GM19455 (cell line): ENCODE data around the gene RTP5.
"Not testable (repeated sequence)": the region's sequence is repeated elsewhere in the genome, so short reads cannot be mapped to it uniquely, and the experiment has no call there.

Source experiments
- ATAC-seq: cut with Tn5 transposase; IDR thresholded peaks from one replicate; pipeline ENCODE4 v1.9.1; 2021; ENCODE audit not compliant: unreplicated experiment

Gene RTP5

DNA sequence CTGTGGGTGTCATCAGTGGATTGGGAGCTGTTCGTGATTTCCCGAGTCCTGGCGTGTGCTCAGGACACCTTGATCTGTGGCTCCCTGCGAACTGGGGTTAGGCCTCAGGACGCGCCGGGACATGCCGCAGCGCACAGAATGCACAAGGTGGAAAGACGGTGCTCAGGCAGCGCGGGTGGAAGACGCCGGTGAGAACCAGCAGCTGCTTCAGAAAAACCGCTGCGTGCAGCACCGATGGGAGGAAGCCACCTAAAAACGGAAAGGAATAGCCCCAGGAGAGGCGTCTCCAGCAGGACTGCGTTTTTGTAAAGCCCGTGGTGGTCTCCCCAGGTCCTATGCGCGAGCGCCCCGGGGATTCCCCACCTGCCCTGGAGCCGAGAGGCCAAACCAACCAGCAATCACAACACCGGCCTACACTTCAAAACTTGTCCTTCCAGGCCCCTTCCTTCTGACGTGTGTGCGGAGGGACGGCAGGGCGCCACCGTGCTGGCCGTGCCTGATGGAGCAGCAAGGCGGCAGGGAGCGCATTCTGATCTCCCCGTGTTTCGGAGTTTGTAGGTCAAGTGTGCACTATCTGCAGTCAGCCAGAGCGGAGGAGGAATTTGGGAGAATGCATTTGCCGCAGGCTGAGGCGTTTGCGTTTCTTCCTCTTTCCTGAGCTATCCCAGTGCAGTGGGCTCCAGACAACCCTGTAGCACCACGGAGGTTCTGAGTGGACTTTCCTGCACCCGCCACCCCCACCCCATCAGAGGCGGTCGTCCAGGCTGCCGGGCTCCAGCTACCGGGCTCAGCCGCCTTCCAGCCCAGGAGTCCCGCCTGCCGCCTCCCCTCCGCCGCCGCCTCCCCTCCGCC is 32.2 kb downstream of the RTP5 start:
- no peak for ATAC-seq

DNA sequence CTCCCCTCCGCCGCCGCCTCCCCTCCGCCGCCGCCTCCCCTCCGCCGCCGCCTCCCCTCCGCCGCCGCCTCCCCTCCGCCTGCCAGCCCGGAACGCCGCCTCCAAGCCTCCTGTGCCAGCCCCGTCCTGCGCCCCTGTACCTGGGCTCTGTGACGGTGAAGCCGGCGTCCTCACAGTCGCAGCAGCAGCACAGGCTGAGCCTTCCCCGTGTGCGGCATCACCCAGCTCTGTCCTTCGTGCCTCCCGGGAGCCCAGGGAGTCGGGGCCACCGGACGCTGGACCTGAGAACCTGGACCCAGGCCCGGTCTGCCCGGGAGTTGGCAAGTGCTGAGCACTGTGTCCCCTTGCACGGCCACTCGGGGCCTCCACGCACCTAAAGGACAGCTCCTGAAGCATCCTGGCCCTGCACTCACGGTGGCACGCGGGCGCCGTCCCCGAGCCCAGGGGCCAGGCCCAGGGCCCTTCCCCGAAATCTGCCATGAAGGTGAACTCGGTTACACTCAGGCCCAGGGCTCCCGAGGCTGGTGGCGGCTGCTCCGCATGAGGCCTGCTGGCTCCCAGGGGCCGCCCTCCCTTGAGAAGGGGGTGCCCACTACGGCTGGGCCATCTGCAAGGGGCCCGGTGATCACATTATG is 32.9 kb downstream of the RTP5 start:
- no peak for ATAC-seq

DNA sequence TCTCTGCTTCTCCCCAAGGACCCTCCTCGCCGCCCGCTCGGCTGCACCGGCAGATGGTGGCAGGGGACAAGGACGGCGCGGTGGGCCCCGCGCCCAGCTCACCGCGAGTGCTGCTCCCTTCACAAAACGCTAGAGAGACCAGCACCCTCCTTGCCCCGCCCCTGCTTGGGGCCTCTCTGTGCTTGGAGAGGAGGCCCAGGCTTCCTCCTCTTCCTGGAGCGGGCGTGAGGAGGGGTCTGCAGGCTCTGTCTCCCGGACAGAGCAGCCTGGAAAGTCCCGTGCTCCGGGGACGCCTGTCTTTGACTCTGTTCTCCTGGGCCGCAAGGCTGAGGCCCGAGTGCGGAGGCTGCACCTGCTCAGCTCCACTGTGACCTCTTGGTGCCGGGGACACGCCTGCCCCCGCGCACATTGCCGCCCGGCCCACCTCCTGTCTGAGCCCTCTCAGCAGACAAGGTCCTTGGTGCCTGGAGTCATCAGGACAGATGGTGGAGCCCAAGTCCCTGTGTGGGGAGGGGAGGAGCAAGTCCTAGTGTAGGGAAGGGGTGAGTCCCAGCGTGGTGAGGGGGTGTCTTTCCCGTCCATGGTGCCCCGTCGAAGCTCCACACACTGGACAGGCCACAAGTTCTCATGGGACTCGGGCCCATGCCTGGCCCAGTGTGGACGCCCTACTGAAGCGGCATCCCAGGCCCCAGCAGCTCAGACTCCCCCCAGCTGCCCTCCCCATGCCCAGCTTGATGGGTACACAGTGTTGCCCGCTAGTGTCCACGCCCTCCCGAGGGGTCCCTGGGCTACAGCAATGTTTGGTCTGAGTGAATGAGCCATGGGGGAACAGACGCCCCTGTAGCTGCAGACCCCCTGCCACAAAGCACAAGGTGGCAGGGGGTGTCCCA is 33.8 kb downstream of the RTP5 start:
- no peak for ATAC-seq

DNA sequence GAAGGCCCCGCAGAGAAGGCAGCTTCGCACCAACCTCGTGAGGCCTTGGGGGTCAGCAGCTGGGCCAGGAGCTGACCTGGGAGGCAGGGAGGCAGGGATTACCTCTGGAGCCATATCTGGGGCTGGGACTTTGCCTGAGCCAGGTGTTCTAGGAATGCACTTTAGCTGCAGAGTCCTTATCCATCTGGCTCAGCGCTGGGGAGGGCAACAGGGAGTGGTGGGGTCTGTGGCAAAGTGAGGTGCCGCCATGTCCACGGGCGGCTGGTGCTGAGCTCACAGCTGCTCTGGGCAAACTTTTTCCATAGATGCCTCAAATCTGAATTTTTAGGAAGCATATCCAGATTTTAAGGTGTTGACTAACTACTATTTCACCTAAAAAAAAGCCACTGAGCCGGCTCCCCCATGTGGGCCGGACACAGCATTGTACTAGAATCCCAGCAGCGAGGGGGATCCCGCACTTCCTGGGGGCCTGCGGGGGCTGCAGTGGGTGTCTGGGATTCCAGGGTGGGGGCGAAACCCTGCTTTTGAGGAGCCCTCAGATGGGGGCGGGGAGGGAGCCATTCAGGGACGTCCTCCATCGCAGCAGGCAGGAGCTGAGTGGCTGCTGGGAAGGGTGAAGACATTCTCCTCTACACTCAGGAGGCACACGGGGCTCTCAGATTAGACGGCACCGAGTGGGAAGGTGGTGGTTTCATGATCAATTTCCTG is 34.6 kb downstream of the RTP5 start:
- ATAC-seq = no peak

DNA sequence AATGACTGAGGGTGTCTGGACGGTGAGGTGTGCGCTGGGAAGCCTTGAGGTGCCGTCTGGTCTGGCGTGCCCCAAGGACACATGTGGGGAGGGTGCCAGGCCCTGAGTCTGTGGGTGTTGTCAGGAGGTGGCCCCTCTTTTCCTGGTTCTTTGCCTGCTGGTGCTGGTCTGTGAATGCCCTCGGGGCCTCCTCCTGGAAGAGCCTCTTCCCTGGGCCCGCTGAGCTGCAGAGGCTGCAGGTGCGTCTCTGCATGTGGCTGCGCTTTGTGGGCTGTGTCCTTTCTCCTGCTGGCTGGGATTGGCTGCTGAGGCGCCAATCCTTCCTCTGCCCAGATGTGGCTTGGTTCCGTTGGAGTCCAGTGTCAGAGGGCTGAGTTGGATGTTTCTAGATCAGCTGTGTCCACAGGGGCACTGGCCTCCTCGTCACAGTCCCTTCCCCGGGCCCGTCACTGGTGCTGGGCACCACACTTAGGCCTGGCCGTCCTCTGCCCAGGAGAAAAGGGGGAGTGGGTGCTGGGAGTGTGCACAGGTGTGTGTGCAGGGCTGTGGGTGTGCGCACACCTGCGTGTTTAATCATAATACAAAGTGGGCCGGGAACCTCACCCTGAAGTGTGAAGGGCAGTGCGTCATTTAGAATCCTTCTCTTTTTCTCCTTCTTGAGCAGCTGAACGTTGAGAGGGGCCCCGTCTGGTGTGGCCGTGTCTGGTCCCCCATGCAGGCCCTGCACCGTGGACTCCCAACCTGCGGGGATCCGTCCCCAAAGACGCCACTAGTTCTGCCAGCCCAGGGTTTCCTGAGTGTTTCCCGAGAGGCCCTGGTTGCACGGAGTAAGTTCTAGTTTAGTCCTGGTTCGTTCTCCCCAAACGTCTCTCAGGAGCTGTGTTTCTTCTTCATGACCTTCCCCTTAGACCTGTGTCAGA is 35.5 kb downstream of the RTP5 start:
- no peak for ATAC-seq

DNA sequence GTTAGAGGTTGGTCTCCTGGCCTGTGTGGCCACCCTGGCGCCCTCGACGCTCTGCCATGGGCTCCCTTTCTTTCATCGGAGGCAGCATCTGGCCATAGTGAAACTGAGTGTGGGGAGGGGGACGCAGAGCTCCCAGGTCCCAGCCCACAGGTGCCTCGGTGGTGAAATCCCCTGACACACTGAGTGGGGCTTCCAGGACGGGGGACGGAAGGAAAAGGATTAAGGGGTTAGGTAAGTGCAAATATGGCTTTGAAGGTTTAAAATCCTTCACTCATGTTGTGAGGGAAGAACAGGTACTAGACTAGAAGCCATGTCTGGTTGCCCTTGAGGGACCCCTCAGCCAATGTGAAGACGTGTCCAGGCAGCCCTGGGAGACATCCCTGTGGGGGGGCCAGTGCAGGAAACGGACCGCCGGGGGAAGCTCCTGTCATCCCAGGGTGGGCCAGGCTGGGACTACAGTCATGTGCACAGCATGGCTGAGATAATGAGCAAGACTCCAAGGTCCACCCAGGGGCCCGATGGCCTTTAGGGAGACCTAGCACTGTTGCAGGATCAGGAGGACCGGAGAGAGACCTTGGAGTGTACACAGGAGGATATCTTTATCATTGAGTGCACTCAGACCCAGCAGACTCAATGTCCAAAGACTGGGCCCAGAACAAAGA is 36.3 kb downstream of the RTP5 start:
- ATAC-seq = no peak

DNA sequence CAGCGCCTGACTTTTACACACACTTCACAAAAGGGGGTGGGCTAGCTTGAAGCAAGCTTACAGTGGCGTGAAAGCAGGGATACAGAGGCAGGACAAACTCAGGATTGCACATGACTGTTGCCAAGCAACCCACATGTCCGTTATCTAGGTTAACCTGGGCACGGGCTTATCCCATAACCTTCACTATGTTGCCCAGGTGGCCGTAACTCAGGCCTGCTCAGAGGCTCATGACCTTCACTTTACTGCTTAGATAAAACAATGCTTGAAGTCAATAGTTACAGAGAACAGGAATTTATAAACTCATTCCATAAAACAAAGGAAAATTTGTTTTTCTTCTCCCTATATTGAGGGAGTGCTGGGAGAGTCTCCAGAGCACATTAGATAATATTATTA is 36.8 kb downstream of the RTP5 start:
- not testable (repeated sequence) for ATAC-seq

DNA sequence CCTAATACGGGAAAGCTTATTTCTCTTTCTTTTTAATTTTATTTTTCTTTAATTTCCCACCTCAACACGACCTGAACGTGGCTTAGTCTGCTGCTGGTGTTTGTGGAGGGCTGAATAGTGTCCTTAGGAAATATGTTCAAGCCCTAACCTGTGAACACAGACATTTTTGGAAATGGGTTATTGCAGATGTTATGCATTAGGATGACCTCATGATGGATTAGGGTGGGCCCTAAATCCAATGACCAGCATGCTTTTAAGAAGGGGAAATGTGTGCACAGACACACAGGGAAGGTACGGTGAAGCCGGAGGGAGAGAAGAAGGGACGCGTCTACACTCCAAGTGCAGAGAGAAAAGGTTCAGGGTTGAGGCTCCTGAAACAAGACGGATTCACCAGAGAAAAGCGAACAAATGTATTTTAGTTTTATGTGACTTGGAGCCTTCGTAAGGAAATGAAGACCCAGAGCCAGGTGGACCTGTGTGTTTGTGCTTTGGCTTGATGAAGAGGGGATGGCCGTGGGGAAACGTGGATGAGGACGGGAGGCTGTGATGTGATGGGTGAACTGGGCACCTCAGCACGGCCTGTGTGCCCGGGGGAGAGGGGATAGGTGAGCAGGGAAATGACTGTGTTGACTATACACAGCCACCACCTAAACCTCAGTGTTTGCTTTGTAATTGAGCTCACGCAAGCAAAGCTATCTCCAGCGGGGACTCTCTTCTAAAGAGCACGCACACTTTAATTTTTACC is 37.5 kb downstream of the RTP5 start:
- ATAC-seq = no peak

DNA sequence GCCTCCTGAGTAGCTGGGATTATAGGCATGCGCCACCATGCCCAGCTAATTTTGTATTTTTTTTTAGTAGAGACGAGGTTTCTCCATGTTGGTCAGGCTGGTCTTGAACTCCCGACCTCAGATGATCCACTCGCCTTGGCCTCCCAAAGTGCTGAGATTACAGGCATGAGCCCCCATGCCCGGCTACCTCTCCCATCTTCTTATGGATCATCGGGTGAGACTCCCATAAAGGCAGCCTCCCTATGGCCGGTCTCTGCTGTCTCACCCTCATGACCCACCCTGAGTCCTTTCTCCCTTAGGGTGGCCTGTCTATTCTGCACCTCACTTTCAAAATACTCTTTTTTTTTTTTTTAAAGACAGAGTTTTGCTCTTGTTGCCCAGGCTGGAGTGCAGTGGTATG is 38.3 kb downstream of the RTP5 start:
- ATAC-seq = not testable (repeated sequence)

DNA sequence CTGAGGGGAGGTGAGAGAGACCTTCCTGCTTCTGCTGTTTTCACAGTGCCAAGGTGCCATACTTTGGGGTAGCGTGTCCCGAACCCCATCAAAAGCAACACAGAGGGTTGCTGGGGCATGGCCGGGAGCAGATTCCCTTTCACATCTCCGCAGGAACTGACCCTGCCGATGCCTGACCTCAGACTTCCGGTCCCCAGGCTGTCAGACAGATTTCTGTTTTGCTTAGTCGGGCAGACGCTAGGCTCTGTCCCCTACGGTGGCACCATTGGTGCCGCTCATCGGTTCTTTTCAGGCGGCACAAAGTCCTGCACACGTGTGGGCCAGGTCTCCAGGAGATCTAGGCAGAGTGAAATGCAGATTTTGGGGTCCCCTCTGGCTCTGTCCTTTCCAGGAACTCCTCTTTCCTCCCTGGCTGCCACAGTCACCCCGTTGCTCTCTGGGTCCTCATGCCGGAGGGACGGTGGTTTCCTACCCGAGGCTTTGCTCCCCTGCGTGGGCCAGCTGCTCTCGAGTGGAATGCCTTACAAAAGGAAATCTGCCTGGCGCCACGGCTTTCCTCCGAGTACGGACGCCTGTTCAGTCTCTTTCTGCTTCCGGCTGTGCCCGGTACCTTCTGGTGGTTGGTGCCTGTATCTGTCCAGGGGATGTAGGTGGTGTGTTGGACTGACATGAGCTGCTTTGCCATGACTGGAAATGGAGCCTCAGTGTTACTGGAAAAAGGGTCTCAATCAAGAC is 39.3 kb downstream of the RTP5 start:
- ATAC-seq = no peak

DNA sequence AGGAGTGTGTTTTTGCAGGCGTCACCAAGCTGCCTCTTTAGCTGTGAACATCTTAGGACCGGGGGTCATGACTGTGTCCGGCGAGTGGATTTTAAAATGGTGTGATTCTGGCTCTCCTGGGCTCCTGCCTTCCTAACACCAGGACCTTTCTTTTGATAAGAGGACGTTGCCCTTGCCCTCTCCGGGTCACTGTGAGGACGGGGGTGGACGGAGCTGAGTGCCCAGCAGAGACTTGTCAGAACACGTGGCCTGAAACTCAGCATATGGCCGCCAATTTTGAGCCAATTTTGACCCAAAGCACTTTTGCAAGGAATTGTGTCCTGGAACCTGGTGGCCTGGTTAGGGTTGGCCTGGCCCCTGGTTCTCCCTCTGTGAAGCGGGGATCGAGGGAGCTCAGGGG is 40.2 kb downstream of the RTP5 start:
- ATAC-seq = no peak

DNA sequence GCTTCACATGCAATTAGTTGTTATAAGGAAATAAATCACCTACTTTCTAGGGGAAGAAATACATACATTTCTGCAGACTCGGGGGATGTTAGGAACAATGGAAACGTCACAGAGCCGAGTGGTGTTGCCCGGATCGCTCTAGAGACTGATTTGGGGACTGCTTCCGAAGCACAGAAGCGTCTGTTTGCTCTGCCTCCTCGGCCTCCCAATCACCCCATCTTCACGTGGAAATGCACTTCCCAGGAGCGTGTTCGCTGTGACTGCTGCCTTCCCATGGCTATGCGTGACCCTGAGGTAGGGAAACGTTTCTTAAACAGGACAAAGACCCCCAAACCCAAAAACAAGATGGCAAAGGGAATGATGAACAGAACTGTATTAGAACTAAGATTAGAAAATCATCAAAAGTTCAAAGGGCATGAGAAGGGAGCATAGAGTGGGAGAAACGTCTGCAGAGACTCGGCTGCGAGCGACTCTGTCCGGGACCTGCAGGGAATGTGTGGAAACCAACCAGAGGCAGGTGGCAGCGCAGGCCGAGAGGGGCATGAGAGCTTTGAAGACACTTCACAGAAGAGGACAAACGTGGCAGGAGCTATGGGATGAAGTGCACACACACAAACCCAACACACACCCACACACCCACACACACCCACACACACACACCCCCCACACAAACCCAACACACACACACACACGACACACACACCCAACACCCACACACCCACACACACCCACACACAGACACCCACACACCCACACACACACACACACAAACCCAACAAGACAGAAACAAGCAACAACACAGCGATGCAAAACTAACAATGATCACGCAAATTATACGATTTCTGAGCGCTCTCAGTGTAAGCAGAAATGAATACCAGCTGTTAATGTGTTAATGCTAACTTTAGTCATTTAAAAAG is 41.3 kb downstream of the RTP5 start:
- ATAC-seq = no peak

DNA sequence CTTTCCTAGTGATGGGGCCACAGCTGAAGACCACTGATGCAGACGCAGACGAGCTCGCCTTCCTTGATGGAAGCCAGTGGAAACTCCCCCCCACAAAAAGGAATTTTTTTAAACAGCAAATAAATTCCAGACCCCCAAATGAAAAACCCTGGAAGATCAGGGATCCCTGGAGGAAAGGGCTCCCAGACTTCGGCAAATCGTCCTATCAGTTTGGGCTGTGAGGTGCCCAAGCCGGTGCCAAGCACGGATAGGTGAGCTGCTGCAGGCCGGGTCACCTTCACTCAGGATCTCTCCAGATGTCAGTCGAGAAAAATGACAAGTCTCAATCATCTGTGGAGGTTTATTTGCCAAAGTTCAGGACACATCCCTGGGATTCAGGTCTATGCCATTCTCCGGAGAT is 42.0 kb downstream of the RTP5 start:
- no peak for ATAC-seq

DNA sequence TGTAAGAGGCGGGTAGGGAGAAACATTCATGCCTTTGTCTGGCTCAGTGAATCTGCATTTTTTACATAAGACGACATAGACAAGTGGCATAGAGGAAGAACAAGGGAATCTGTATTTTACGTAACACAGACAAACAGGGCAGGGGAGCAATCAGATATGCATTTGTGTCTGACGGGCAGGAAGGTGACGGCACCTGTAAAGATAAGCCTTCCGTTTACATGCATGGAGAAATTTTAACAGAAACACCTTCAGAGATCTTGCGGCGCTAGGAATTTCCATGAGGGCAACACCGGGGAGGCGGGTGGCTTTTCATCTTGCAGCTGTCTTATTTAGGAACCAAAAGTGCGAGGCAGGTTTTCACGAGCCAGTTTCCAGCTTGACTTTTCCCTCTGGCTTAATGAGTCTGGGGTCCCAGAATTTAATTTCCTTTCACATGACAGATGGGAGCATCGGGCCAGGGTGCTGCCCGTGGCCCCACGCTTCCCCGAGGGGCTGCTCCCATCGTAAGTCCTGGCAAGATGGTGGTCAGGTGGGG is 42.6 kb downstream of the RTP5 start:
- ATAC-seq = no peak

DNA sequence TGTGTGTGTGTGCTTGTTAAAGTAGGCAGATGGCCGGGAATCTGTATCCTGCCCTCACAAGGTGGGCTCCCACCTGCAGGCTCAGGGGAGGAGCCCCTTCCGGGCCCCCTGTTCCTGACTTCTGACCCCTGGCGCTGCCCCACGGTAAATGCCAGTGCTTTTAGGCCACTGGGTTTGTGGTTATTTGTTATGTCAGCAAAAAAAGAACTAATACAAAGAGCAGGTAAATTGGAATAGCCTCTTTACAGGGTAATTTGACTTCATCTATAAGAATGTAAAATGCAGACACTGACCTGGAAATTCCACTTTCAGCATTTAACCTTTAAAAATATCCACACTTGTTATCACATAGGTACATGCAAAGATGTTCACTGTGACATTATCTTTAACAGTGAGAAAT is 44.2 kb downstream of the RTP5 start:
- ATAC-seq = no peak

DNA sequence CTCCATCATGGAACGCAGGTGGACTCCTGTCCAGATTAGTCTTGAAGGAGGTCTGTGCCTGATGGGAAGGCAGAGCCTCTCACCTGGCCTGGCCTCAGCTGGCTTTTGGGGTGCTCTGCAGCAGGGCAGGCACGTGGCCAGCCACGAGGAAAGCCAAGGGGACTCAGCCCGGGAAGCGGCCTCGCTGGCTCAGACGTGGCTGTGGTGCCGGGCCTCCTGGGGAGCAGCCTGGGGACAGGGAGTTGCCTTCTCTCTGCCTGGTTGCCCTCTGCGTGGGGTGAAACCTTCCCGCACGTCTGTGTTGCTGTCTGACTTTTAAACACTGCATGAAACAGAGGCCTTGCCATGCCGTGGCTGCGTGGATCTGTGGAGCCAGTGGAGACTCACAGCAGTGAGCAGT is 45.0 kb downstream of the RTP5 start:
- no peak for ATAC-seq

DNA sequence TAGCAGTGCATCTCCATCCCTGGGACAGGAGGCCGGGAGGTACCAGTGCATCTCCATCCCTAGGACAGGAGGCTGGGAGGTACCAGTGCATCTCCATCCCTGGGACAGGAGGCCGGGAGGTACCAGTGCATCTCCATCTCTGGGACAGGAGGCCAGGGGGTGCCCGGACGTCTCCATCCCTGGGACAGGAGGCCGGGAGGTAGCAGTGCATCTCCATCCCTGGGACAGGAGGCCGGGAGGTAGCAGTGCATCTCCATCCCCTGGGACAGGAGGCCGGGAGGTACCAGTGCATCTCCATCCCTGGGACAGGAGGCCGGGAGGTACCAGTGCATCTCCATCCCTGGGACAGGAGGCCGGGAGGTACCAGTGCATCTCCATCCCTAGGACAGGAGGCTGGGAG is 52.1 kb downstream of the RTP5 start:
- ATAC-seq = not testable (repeated sequence)
